Measurements from ENCODE around the gene DNAJB1.
"Not testable (repeated sequence)": the region's sequence is repeated elsewhere in the genome, so short reads cannot be mapped to it uniquely, and the experiment has no call there.

Gene DNAJB1

GRCh38 chr19:14517840-14518505 lies at the start of gene DNAJB1:
TSS of gene DNAJB1 (minus strand) at chr19:14518397. CDS start at chr19:14518349, 48 bp downstream.
- peak; percentile 74 for DNase-seq (ENCODE audit: low read depth)
- TF ChIP-seq, protein P1, sequence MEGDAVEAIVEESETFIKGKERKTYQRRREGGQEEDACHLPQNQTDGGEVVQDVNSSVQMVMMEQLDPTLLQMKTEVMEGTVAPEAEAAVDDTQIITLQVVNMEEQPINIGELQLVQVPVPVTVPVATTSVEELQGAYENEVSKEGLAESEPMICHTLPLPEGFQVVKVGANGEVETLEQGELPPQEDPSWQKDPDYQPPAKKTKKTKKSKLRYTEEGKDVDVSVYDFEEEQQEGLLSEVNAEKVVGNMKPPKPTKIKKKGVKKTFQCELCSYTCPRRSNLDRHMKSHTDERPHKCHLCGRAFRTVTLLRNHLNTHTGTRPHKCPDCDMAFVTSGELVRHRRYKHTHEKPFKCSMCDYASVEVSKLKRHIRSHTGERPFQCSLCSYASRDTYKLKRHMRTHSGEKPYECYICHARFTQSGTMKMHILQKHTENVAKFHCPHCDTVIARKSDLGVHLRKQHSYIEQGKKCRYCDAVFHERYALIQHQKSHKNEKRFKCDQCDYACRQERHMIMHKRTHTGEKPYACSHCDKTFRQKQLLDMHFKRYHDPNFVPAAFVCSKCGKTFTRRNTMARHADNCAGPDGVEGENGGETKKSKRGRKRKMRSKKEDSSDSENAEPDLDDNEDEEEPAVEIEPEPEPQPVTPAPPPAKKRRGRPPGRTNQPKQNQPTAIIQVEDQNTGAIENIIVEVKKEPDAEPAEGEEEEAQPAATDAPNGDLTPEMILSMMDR (IDR thresholded peaks at IDR 0.05; ENCODE audit: low read length, missing control alignments), result no peak
- H3K4me3 ChIP-seq (replicated peaks; ENCODE audit: low read depth, low read length), result peak within 1 kb of the TSS; percentile 86

GRCh38 chr19:14567079-14567478 lies 48.9 kb upstream of the DNAJB1 start:
- TF ChIP-seq, protein P1 (IDR thresholded peaks at IDR 0.05; ENCODE audit: low read length, missing control alignments), result no peak
- no peak overlapping the region for H3K4me3 ChIP-seq (replicated peaks; ENCODE audit: low read depth, low read length)
- DNase-seq (ENCODE audit: low read depth), result no peak

GRCh38 chr19:14566712-14567077 lies 48.5 kb upstream of the DNAJB1 start:
- H3K4me3 ChIP-seq (replicated peaks; ENCODE audit: low read depth, low read length), result no peak overlapping the region
- TF ChIP-seq, protein P1 (IDR thresholded peaks at IDR 0.05; ENCODE audit: low read length, missing control alignments), result no peak
- no peak for DNase-seq (ENCODE audit: low read depth)

GRCh38 chr19:14565765-14566711 lies 47.8 kb upstream of the DNAJB1 start:
- TF ChIP-seq, protein P1 (IDR thresholded peaks at IDR 0.05; ENCODE audit: low read length, missing control alignments), result no peak
- no peak overlapping the region for H3K4me3 ChIP-seq (replicated peaks; ENCODE audit: low read depth, low read length)
- no peak for DNase-seq (ENCODE audit: low read depth)

GRCh38 chr19:14565298-14565679 lies 47.1 kb upstream of the DNAJB1 start:
- H3K4me3 ChIP-seq (replicated peaks; ENCODE audit: low read depth, low read length), result no peak overlapping the region
- TF ChIP-seq, protein P1 (IDR thresholded peaks at IDR 0.05; ENCODE audit: low read length, missing control alignments), result no peak
- no peak for DNase-seq (ENCODE audit: low read depth)

- H3K4me3 ChIP-seq (replicated peaks; ENCODE audit: low read depth, low read length); DNase-seq (ENCODE audit: low read depth): not testable (repeated sequence)
These were observed 46.6 kb upstream of the DNAJB1 start for GRCh38 chr19:14564652-14565297.
